CD4-positive, alpha-beta T cell treated with Interleukin-12 subunit alpha and Interleukin-12 subunit beta, for 1 hour (primary cell): ENCODE results near the gene LHPP.
A peak's percentile ranks its signal among the peaks of the same experiment; 100 is the strongest.

ENCODE experiments used
- DNase-seq: peaks from one replicate; pipeline ENCODE4 v3.0.0-alpha.2; 2020

The LHPP gene

GRCh38 chr10:124611738-124612137, 150.1 kb downstream of the LHPP start:
- DNase-seq: peak; percentile 67

GRCh38 chr10:124612611-124613498, 151.2 kb downstream of the LHPP start:
- peak; percentile 42 for DNase-seq

GRCh38 chr10:124614003-124614659, 152.5 kb downstream of the LHPP start:
- no peak for DNase-seq

GRCh38 chr10:124615259-124615658, 153.6 kb downstream of the LHPP start:
- no peak for DNase-seq

GRCh38 chr10:124616040-124616835, 154.6 kb downstream of the LHPP start:
- peak; percentile 42 for DNase-seq

- DNase-seq: no peak
Measured at GRCh38 chr10:124616836-124617130, 155.2 kb downstream of the LHPP start.

GRCh38 chr10:124618470-124619073, 156.9 kb downstream of the LHPP start:
- no peak for DNase-seq

GRCh38 chr10:124619195-124619594, 157.6 kb downstream of the LHPP start:
- no peak for DNase-seq

- DNase-seq: no peak
Measured at GRCh38 chr10:124619802-124620490, 158.3 kb downstream of the LHPP start.

GRCh38 chr10:124621637-124622036, 160.0 kb downstream of the LHPP start:
- no peak for DNase-seq

GRCh38 chr10:124622158-124622557, 160.5 kb downstream of the LHPP start:
- no peak for DNase-seq

GRCh38 chr10:124622866-124623536, 161.4 kb downstream of the LHPP start:
- no peak for DNase-seq

- DNase-seq: no peak
Measured at GRCh38 chr10:124624006-124624405, 162.4 kb downstream of the LHPP start.

GRCh38 chr10:124624466-124624865, 162.8 kb downstream of the LHPP start:
- no peak for DNase-seq

- no peak for DNase-seq
Measured at GRCh38 chr10:124624895-124625294, 163.3 kb downstream of the LHPP start.

GRCh38 chr10:124625831-124626238, 164.2 kb downstream of the LHPP start:
- no peak for DNase-seq

- DNase-seq: peak; percentile 56
Measured at GRCh38 chr10:124626759-124627380, 165.2 kb downstream of the LHPP start.

- DNase-seq: no peak
Measured at GRCh38 chr10:124627866-124628675, 166.4 kb downstream of the LHPP start.

GRCh38 chr10:124628676-124629021, 167.0 kb downstream of the LHPP start:
- DNase-seq: no peak

GRCh38 chr10:124629415-124629814, 167.8 kb downstream of the LHPP start:
- no peak for DNase-seq

GRCh38 chr10:124629842-124630241, 168.2 kb downstream of the LHPP start:
- no peak for DNase-seq
